ENCODE measurements around the gene IL1RL1. TPM values are rescaled to one million over a fixed set of nuclear protein-coding genes. Genes with fewer than 3 reads are reported as not detected.

Gene IL1RL1
- total RNA-seq, 1 donor from 2014 or later = not detected

GRCh38 chr2:102356381-102356712, 45.0 kb downstream of the IL1RL1 start:
- TF ChIP-seq CTCF (conservative IDR thresholded peaks at IDR 0.05) = no peak
- peak overlapping the region; percentile 89 for H3K4me3 Mint-ChIP-seq
- no peak for DNase-seq (ENCODE audit: low read depth, low spot score)
- H3K4me1 Mint-ChIP-seq = peaks cover 3% of the 10 kb centered on the region
- H3K27ac Mint-ChIP-seq (ENCODE audit: unreplicated experiment) = no peak overlapping the region
- H3K27me3 Mint-ChIP-seq (ENCODE audit: low read depth) = peaks cover 58% of the 10 kb centered on the region
- H3K9me3 Mint-ChIP-seq = no peaks in the 10 kb centered on the region
- H3K36me3 Mint-ChIP-seq (ENCODE audit: low read depth) = no peaks in the 10 kb centered on the region

- Mint-ChIP-seq H3K36me3 (ENCODE audit: low read depth) (no peaks in the 10 kb centered on the region), H3K27me3 (ENCODE audit: low read depth) (peaks cover 55% of the 10 kb centered on the region), H3K27ac (ENCODE audit: unreplicated experiment) (no peak overlapping the region), H3K4me3 (no peak overlapping the region), H3K9me3 (no peaks in the 10 kb centered on the region), H3K4me1 (peaks cover 3% of the 10 kb centered on the region)
- no peak for DNase-seq (ENCODE audit: low read depth, low spot score)
- no peak for TF ChIP-seq CTCF (conservative IDR thresholded peaks at IDR 0.05)
Observed at GRCh38 chr2:102356741-102357140, 45.4 kb downstream of the IL1RL1 start.

- H3K9me3 Mint-ChIP-seq = no peaks in the 10 kb centered on the region
- H3K27ac Mint-ChIP-seq (ENCODE audit: unreplicated experiment) = no peak overlapping the region
- no peak overlapping the region for H3K4me3 Mint-ChIP-seq
- H3K27me3 Mint-ChIP-seq (ENCODE audit: low read depth) = peaks cover 51% of the 10 kb centered on the region
- no peak for DNase-seq (ENCODE audit: low read depth, low spot score)
- no peaks in the 10 kb centered on the region for H3K36me3 Mint-ChIP-seq (ENCODE audit: low read depth)
- TF ChIP-seq CTCF (conservative IDR thresholded peaks at IDR 0.05) = no peak
- H3K4me1 Mint-ChIP-seq = peaks cover 3% of the 10 kb centered on the region
Observed at GRCh38 chr2:102357937-102358336, 46.6 kb downstream of the IL1RL1 start.

- Mint-ChIP-seq H3K36me3 (ENCODE audit: low read depth) (no peaks in the 10 kb centered on the region), H3K4me3 (no peak overlapping the region), H3K9me3 (no peaks in the 10 kb centered on the region), H3K27ac (ENCODE audit: unreplicated experiment) (no peak overlapping the region), H3K27me3 (ENCODE audit: low read depth) (peaks cover 47% of the 10 kb centered on the region), H3K4me1 (peaks cover 3% of the 10 kb centered on the region)
- no peak for TF ChIP-seq CTCF (conservative IDR thresholded peaks at IDR 0.05)
- DNase-seq (ENCODE audit: low read depth, low spot score) = no peak
Observed at GRCh38 chr2:102358496-102358895, 47.1 kb downstream of the IL1RL1 start.

GRCh38 chr2:102359527-102359926, 48.2 kb downstream of the IL1RL1 start:
- DNase-seq (ENCODE audit: low read depth, low spot score) = no peak
- no peak for TF ChIP-seq CTCF (conservative IDR thresholded peaks at IDR 0.05)
- no peak overlapping the region for H3K4me3 Mint-ChIP-seq

More at GRCh38 chr2:102359527-102359926, 48.2 kb downstream of the IL1RL1 start:
- no peaks in the 10 kb centered on the region for H3K9me3 Mint-ChIP-seq
- H3K4me1 Mint-ChIP-seq = peaks cover 3% of the 10 kb centered on the region
- peaks cover 1% of the 10 kb centered on the region for H3K36me3 Mint-ChIP-seq (ENCODE audit: low read depth)
- H3K27me3 Mint-ChIP-seq (ENCODE audit: low read depth) = peaks cover 38% of the 10 kb centered on the region
- H3K27ac Mint-ChIP-seq (ENCODE audit: unreplicated experiment) = no peak overlapping the region
